NCI-H2029 treated with DMSO at 0.1 percent for 48 hours (cell line): ENCODE data around the gene SIK2.
"Not testable (repeated sequence)": the region's sequence is repeated elsewhere in the genome, so short reads cannot be mapped to it uniquely, and the experiment has no call there.

Experiments
- DNase-seq: peaks from one replicate; lab custom pipeline; 2025; lab: John Stamatoyannopoulos, UW

The SIK2 gene

DNA sequence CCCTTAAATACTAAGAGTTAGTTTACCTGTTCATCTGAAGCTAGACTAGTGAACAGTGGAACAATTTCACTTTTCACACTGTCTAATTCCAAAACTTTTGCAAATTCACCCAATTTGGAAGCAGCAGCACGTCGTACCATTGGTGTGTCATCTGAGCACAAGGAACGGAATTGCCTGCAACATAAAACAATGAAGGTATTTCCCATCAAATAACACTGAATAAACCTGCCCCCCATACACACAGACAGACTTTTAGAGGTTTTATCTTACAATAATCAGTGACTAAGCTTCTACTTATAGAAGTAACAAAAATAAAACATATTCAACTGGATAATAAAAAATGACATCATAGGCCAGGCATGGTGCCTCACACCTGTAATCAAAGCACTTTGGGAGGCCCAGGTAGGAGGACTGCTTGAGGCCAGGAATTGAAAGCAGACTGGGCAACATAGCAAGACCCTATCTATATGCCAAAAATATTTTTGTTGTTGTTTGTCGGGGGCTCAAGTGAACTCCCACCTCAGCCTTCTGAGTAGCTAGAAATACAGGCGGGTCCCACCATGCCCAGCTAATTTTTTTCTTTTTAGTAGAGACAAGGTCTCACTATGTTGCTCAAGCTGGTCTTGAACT is 157.6 kb downstream of the SIK2 start:
- DNase-seq = no peak

DNA sequence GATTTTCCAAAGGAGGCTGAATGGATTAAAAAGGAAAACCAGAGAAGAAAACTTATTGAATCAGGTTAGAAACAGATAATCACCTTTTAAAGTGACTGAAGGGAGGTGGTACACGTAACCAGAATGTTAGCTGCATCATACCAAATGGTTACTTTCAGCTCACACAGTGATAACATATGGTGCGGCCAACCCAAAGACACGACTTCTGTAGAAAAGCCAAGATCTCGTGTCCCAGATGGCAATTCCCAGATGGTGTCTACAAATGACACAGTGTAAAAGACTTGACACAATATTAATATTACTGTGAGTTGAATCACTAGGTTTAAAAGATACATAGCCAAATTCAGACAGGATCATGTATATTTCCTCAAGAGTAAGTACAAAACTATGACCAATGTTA is 158.8 kb downstream of the SIK2 start:
- no peak for DNase-seq

DNA sequence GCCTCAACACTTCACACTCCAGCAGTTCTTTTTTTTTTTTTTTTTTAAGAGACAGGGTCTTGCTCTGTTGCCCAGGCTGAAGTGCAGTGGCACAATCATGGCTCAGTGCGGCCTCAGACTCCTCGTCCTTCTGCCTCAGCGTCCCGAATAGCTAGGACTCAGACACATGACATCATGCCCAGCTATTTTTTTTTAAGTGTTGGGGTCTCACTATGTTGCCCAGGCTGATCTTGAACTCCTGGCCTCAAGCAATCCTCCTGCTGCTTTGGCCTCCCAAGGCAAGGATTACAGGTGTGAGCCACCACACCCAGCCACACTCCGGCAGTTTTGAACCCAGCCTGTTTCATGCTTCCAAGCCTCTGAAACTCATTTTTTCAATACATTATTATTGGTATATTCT is 160.3 kb downstream of the SIK2 start:
- DNase-seq = no peak

DNA sequence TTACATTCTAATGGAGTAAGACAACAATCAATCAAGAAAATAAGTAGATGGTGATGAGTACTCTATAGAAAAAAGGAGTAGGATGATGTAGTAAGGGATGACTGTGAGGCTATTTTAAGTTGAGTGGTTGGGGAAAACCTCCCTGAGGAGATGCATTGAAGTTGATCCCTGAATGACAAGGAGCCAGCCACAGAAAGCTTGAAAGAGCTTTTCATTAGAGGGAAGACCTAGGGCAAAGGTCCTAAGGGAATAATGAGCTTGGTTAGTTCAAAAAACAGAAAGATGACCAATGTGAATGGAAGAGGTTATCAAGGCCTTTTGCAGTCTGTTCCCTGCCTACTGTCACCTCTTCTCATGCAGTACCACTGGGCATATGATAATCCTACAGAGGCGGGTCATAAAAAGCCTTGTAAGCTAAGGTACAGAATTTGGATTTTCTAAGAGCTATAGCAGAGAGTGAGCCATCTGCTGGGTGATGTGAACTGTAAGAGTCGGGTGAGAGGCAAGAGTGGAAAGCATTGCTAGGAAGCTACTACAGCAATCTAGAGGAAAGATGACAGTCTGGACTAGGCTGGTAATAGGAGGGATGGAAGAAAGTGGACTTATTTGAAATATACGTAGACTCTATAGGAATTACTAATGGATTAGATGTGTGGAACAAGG is 160.9 kb downstream of the SIK2 start:
- no peak for DNase-seq

DNA sequence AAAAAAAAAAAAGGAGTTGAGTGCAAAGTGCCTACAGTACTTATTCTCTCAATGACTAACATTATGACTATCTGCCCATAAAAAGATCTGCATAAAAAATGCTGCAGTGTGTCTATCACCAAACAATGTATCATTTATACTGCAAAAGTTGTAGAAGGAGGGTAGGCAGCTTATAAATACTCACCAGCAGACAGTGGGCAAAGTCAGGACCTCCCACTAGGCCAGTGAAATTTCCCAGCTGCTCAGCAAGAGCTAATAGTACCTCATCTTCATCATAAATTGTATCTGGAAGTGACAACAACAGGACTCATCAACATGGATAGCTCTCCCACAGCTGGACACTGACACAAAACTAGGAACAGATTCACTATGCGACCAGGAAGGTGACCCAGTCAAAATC is 162.4 kb downstream of the SIK2 start:
- no peak for DNase-seq

DNA sequence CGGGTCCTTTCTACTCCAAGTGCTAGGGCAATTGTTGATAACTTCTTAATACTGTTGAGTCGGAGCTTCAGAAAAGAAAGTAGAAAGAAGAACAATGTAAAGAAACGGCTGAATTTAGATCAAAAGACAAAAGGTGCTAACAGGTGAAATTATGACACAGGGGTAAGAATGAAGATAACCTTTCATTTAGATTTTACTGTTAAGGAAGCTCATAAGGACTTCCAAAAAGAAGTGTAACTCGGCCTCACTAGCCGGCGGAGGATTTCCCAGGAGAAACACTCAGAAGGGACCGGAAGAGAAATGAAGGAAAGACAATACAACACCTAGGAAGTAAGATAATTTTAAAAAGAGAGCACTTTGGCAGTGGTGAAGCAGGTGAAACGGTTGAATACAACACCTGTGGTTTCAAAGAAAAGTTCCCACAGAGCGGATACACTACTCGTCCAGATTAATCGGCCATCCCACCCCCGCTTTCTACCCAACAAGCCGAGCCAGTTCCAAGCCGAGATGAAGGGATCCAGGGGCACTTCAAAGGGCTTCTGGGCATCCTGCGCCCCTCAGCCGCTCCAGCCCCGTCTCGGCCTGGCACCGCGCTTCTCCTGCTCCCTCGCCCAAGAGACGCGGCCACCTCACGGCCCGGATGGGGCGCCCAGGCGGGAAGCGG is 163.2 kb downstream of the SIK2 start:
- DNase-seq = no peak

DNA sequence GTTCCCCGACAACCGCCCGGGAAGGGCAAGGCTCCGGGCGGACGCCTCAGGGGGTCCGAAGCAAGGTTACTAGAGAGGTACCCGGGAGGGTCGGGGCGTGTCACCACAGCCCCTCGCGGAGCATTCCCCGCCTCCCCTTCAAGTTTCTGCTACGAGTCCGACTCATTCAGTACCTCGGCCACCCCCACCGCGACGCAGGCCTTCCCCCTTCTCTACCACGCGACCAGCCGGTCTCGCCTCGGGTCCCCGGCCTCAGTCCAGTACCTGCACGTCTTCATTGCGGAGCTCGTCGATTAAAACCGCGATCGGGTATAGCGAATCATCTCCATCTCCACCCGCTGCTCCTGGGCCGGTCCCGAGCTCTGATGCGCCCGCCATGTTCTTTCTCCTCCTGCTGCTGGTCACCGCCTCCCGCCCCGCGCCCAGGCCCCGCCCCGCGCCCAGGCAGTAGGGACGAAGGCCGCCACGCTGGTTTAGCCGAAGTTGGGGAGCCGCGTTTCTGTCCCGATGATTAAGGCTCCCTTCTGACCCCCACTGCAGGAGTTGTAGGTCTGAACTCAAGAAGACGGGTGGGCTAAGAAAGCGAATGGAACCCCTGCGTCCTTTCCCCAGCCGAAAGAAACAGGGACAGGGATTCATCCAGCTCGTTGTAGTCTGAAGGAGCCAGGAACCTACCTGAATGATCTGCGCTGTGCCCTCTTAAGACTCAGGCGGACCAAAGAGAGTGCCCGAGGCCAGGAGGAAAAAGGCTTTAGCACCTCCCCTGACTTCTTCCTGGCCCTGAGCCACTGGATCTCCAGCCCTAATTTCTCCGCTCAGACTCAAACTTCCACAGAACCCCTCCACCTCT is 164.0 kb downstream of the SIK2 start, which contains the start of gene PPP2R1B:
TSS of gene PPP2R1B (minus strand) at position 406 of the 850 bp plus-strand sequence. CDS start at position 378, 28 bp downstream.
- DNase-seq = peak; percentile 46

DNA sequence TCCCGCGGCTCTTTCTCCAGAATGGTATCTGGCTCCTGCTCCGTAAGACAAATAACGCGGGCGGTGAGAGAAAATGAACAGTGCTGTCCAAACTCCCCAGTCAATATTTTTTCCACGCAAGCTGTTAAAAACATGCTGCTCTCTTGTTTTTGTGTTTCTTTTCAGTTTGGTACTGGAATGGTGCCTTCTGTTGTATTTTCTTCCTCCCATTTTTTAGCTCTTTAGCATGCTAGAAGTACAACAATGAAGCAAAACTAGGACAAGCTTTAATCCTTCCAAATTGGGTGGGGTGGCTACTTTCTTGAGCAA is 164.5 kb downstream of the SIK2 start:
- DNase-seq = peak; percentile 57

DNA sequence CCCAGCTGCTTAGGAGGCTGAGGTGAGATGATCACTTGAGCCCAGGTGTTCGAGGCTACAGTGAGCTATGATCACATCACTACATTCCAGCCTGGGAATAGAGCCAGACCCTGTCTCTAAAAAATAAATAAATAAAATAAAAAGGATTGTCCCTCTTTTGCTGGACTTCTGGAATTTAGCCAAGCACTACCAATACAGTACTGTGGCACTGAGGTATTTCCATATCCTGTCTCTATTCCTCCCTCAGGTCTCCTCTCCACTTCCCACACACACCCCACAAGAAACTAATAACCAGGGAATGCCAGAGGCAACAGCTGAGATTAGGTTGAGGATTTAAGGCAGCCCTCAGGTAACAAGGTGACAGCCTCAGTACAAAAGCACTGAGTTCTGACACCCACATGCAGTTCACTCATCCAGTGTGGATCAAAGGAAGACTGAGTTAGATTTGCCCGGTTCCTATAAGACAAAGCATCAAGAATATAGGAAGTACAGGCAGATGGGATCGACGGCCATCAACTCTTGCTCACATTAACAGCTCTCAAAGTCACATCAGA is 168.4 kb downstream of the SIK2 start:
- peak; percentile 63 for DNase-seq

DNA sequence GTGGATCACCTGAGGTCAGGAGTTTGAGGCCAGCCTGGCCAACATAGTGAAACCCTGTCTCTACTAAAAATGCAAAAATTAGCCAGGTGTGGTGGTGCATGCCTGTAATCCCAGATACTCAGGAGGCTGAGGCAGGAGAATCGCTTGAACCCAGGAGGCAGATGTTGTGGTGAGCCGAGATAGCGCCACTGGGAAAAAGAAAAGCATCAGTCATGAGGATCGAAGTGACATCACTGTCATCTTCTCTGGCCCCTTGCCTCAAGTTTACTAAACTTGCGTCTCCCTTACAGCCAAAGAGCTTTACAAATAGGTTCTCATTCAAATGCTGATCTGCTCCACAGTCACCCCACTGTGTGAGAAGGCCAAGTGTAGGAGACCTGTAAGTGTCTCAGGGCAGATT is 169.0 kb downstream of the SIK2 start:
- not testable (repeated sequence) for DNase-seq

DNA sequence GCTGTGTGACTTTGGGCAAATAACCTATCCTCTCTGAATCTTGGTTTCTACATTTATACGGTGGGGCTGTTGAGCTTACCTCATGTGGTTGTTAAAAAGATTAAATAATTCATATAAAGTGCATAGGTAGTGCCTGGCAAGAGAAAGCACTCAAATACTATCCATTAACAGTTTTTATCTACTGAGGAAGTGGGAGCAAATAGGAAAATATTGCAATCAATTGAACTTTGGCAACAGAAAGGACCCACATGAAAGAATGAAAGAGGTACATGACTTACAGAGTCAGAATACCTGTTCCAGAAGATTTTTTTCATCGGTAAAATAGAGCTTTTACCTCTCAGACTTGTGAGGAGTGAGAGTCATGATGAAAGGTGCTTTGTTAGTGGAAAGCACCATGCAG is 170.3 kb downstream of the SIK2 start:
- no peak for DNase-seq

DNA sequence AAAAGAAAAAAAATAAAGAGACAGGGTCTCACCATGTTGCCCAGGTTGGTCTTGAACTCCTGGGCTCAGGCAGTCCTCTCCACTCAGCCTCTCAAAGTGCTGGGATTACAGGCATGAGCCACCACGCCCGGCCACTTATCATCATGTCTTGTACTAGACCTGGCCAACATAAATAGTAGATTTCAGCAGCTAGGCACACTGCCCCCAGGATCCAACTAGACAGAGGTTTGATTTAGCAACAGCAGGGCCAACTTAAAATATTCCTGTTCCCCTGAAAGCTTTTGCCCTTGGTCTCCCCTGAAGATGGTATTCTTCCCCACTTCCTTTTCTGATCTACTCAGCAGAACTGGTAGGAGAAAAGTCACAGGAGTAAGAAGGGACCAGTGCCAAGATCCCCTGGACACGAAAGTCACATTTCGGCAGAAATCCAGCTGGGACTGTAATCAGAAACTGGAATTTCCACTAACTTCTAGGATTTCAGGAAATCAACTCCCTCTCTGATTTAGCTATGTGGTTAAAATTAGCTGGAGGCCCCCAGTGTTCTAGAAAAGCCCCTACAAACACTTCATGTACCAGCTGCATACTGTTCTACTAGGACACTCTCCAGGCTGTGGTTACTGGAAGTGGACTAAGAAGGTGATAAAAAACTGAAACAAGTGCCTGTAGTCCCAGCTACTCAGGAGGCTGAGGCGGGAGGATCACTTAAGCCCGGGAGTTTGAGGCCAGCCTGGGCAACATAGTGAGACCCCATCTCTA is 172.9 kb downstream of the SIK2 start:
- no peak for DNase-seq

DNA sequence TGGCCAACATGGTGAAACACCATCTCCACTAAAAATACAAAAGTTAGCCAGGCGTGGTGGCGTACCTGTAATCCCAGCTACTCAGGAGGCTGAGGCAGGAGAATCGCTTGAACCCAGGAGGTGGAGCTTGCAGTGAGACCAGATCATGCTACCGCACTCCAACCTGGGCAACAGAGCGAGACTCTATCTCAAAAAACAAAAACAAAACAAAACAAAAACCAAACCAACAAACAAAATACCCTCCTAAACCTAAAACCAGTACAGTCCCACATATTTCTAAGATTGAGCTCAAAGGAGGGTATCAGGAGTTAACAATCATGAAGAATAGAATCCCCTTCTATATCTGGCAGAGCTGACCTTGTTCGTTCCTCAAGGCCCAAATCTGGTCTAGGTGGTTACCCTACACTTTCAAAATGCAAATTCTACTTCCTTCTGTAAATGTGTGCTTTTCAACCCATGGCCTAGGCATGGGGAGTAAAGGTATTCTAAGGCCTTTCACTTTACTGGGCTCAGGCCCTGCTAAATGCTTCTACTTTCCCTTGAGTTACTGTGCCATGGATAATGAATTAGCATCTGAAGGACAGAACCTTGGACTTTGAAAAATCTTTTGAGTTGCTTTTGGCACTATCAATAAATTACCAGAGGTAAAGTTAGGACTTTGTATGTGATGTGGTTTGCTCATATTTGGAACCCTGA is 174.3 kb downstream of the SIK2 start:
- no peak for DNase-seq

DNA sequence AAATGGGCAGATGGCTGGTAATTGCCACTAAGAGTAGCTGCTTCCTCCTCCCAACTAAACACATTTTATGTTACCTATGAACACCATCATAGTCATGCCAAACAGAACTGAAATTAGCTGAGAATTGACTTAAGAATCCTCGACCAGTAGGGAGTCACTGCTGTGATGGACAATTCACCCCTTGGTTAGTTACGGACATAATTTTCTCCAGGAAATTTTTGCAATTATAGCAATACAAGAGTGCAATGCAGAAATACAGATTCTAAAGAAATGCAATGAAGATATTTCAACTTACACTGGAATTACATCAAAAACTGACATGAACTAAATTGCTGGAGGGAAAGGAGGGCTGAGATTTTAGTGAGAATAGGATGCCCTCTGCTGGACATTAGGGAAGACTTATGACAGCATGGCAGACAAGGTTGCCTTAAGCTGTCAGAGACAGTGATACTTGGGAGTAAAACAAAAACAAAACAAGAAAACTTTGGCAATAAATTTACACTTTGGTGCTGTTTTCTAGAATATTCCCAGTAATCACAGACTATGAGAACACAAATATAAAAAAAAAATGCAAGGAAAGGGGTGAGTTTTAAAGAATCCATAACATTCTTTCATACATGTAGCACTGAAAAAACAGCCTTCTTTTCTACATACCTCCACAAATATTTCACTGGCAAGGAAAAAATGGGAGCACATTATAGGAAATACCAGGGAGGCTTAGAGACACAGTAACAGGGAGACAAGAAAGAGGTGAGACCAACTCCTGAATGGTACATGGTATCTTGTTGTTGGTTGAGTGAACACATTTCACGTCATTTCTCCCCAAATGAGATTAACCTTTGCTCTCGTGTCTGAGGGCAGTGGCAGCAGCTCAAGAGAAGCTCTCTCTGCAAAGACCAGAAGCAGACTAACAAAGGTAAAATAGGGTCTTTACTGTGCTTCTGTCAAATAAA is 175.1 kb downstream of the SIK2 start:
- DNase-seq = peak; percentile 71

DNA sequence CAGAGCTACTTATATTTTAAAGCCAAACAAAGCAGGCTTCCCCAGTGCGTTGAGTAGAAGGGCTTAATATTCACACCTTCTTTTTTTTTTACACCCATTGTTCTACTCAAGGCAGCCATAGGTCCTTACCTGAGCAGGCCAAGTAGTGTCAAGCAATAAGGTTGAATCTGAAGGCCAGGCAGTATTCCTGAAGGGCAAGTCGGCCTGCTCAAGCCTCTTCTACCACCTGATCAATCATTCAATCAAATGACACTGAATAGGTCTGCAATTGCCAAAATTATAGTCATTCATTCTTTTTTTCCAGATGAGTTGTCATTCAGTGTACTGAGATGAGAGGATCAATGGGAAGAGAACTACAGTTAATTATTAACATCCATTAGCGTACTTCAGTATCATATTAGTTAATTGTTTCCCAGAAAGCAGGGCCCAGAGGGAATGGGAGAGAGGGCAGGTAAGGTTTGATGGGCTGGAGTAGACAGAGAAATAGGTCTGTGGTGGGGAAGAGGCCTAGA is 175.9 kb downstream of the SIK2 start:
- DNase-seq = no peak

DNA sequence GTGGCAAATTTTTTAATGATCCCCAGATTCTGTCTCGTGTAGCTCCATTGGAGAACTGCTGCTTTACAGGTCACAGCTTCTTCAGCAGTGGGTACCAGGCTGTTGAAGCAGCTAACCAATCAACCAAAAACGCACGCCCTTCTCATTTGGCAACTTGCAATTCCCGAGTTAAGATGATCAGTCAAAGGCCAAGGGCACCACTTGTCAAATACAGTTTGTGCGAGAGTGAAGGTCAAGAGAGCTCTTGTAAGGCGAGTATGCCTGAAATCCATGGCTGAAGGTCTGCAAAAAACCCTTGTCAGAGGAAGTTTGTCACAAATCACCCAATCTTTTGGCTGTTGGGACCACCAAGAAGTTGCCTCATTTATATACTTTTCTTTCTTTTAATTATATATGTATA is 176.9 kb downstream of the SIK2 start:
- DNase-seq = no peak
